Astrocyte (in vitro differentiated cells and primary cell): ENCODE data around the gene DPH5.

ENCODE experiments used
- EZH2 ChIP-seq: IDR thresholded peaks from 2 replicates; pipeline ENCODE4 v1.6.1; 2012; ENCODE audit warnings: mild to moderate bottlenecking, low read length, inconsistent platforms; ENCODE audit not compliant: insufficient read depth
- TF ChIP-seq, protein P1 (sequence below): IDR thresholded peaks from 2 replicates; pipeline ENCODE4 v1.5.1; 2011; ENCODE audit warnings: low read depth, mild to moderate bottlenecking, inconsistent platforms, low read length, moderate library complexity; ENCODE audit not compliant: insufficient read depth

DNA sequence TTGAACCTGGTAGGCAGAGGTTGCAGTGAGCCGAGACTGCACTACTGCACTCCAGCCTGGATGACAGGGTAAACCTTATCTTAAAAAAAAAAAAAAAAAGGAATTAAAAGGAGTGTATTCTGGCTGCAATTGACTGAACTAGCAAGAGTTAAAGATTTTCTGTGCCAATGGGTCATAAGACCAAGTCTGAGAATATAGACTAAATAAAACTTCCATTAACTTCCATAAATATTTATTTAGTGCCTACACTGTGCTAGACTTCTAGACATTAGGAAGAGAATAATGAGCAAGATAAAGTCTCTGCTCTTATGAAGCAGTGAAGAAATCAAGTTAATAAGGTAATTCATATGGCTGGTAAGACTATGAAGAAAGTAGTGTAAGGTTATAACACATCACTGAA, 27.2 kb downstream of the DPH5 start:
- TF ChIP-seq, protein P1, sequence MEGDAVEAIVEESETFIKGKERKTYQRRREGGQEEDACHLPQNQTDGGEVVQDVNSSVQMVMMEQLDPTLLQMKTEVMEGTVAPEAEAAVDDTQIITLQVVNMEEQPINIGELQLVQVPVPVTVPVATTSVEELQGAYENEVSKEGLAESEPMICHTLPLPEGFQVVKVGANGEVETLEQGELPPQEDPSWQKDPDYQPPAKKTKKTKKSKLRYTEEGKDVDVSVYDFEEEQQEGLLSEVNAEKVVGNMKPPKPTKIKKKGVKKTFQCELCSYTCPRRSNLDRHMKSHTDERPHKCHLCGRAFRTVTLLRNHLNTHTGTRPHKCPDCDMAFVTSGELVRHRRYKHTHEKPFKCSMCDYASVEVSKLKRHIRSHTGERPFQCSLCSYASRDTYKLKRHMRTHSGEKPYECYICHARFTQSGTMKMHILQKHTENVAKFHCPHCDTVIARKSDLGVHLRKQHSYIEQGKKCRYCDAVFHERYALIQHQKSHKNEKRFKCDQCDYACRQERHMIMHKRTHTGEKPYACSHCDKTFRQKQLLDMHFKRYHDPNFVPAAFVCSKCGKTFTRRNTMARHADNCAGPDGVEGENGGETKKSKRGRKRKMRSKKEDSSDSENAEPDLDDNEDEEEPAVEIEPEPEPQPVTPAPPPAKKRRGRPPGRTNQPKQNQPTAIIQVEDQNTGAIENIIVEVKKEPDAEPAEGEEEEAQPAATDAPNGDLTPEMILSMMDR = no peak
- no peak for TF ChIP-seq EZH2
